ENCODE results near the gene IL27RA. TPM values are rescaled to one million over a fixed set of nuclear protein-coding genes. Genes with fewer than 3 reads are reported as not detected.

The IL27RA gene
- total RNA-seq, 1 donor from 2014 or later: 16.2 TPM

- no peak for TF ChIP-seq CTCF (IDR thresholded peaks at IDR 0.05)
- Histone ChIP-seq H3K27ac (no peak overlapping the region), H3K4me1 (no peaks in the 10 kb centered on the region), H3K9me3 (no peaks in the 10 kb centered on the region), H3K27me3 (peaks cover 16% of the 10 kb centered on the region), H3K4me3 (peak overlapping the region; percentile 16), H3K36me3 (peaks cover 4% of the 10 kb centered on the region)
- ATAC-seq (no peak), DNase-seq (no peak)
- intact Hi-C loops (cut with DNase I): no loop called here
Measured at GRCh38 chr19:14056741-14057356, 25.3 kb downstream of the IL27RA start.

GRCh38 chr19:14058182-14059092, 26.9 kb downstream of the IL27RA start:
- no peaks in the 10 kb centered on the region for H3K36me3 ChIP-seq
- no peaks in the 10 kb centered on the region for H3K4me1 ChIP-seq
- TF ChIP-seq CTCF (IDR thresholded peaks at IDR 0.05): no peak
- no peak for ATAC-seq
- H3K9me3 ChIP-seq: no peaks in the 10 kb centered on the region
- no peak for DNase-seq
- H3K27ac ChIP-seq: no peak overlapping the region
- no peak overlapping the region for H3K4me3 ChIP-seq
- intact Hi-C loops (cut with DNase I): no loop called here
- H3K27me3 ChIP-seq: peaks cover 16% of the 10 kb centered on the region

DNA sequence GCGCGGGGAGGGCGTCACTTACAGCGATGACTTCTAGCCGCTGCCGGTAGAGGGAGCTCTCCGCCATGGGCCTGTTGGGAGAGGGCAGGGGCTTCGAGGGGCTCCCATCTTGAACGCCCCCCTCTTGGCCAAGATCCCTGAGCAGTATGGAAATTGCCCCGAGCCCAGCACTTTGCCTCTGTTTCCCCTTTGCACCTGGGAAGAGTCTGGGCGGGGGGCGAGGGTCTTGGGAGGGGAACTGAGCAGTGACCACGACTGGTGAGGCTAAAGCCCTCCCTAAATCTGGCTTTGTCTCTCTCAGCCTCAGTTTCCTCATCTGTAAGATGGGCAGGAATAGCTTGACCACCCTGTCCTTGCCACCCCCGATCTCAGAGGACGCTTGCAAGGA, 27.5 kb downstream of the IL27RA start:
- H3K4me1 ChIP-seq: no peaks in the 10 kb centered on the region
- DNase-seq (peak; percentile 67), ATAC-seq (peak; percentile 6)
- TF ChIP-seq CTCF (IDR thresholded peaks at IDR 0.05): peak; percentile 57
- H3K27ac ChIP-seq: no peak overlapping the region
- intact Hi-C loops (cut with DNase I): no loop called here
- H3K4me3 ChIP-seq: no peak overlapping the region
- H3K27me3 ChIP-seq: peaks cover 16% of the 10 kb centered on the region
- H3K9me3 ChIP-seq: no peaks in the 10 kb centered on the region
- H3K36me3 ChIP-seq: no peaks in the 10 kb centered on the region

- DNase-seq (no peak), ATAC-seq (no peak)
- Histone ChIP-seq H3K36me3 (no peaks in the 10 kb centered on the region), H3K27ac (no peak overlapping the region), H3K4me1 (no peaks in the 10 kb centered on the region), H3K4me3 (no peak overlapping the region), H3K9me3 (no peaks in the 10 kb centered on the region), H3K27me3 (peaks cover 16% of the 10 kb centered on the region)
- intact Hi-C loops (cut with DNase I): no loop called here
- TF ChIP-seq CTCF (IDR thresholded peaks at IDR 0.05): no peak
Measured at GRCh38 chr19:14059652-14060155, 28.1 kb downstream of the IL27RA start.

- DNase-seq: no peak
- H3K9me3 ChIP-seq: no peaks in the 10 kb centered on the region
- H3K4me1 ChIP-seq: no peaks in the 10 kb centered on the region
- no peaks in the 10 kb centered on the region for H3K36me3 ChIP-seq
- no peak for TF ChIP-seq CTCF (IDR thresholded peaks at IDR 0.05)
- intact Hi-C loops (cut with DNase I): no loop called here
- peak overlapping the region; percentile 28 for H3K4me3 ChIP-seq
- ATAC-seq: peak; percentile 18
- peak overlapping the region; percentile 3 for H3K27ac ChIP-seq
- H3K27me3 ChIP-seq: peaks cover 16% of the 10 kb centered on the region
Measured at GRCh38 chr19:14061081-14061749, 29.7 kb downstream of the IL27RA start.
